Hepatocyte (in vitro differentiated cells): Measurements from ENCODE around the gene PACSIN2. TPM values are rescaled to one million over a fixed set of nuclear protein-coding genes. Genes with fewer than 3 reads are reported as not detected.

Experiments used
- DNase-seq: peaks from one replicate; pipeline ENCODE4 v3.0.0-alpha.2; 2016; ENCODE audit warnings: low spot score
- H2AFZ ChIP-seq: fragments of 200-600 bp; sonication (generic); 2 replicates; pipeline ENCODE4 v1.6.0; 2016; ENCODE audit warnings: antibody characterized with exemption, mild to moderate bottlenecking
- H3K27ac ChIP-seq: fragments of 200-600 bp; sonication (generic); 2 replicates; pipeline ENCODE4 v1.5.1; 2016; ENCODE audit warnings: mild to moderate bottlenecking
- H3K27me3 ChIP-seq: fragments of 200-600 bp; sonication (generic); 2 replicates; pipeline ENCODE4 v1.6.1; 2016
- H3K36me3 ChIP-seq: fragments of 200-600 bp; sonication (generic); replicated peaks from 2 replicates; pipeline ENCODE4 v1.5.1; 2016; ENCODE audit warnings: low read depth; ENCODE audit not compliant: insufficient read depth
- H3K4me1 ChIP-seq: fragments of 200-600 bp; sonication (generic); 2 replicates; pipeline ENCODE4 v1.5.1; 2016; ENCODE audit warnings: mild to moderate bottlenecking, moderate library complexity; ENCODE audit not compliant: insufficient read depth
- H3K4me2 ChIP-seq: fragments of 200-600 bp; sonication (generic); 2 replicates; pipeline ENCODE4 v1.6.0; 2016
- H3K4me3 ChIP-seq: fragments of 200-600 bp; sonication (generic); 2 replicates; pipeline ENCODE4 v1.5.1; 2016; ENCODE audit warnings: mild to moderate bottlenecking
- H3K79me2 ChIP-seq: fragments of 200-600 bp; sonication (generic); 2 replicates; pipeline ENCODE4 v1.6.0; 2017; ENCODE audit warnings: mild to moderate bottlenecking
- H3K9me2 ChIP-seq: fragments of 200-600 bp; sonication (generic); replicated peaks from 2 replicates; pipeline ENCODE4 v1.6.0; 2017; ENCODE audit warnings: mild to moderate bottlenecking; ENCODE audit not compliant: insufficient read depth
- H3K9me3 ChIP-seq: fragments of 200-600 bp; sonication (generic); 2 replicates; pipeline ENCODE4 v1.5.1; 2016; ENCODE audit warnings: low read depth, mild to moderate bottlenecking
- H4K20me1 ChIP-seq: fragments of 200-600 bp; sonication (generic); 2 replicates; pipeline ENCODE4 v1.6.0; 2016; ENCODE audit warnings: mild to moderate bottlenecking; ENCODE audit not compliant: insufficient read depth, poor library complexity, severe bottlenecking
- CTCF ChIP-seq: fragments of 200-600 bp; sonication (generic); IDR thresholded peaks from 2 replicates; pipeline ENCODE4 v1.5.1; 2016; ENCODE audit warnings: antibody characterized with exemption, mild to moderate bottlenecking; ENCODE audit not compliant: poor library complexity
- EZH2 ChIP-seq: fragments of 200-600 bp; sonication (generic); IDR thresholded peaks from 2 replicates; pipeline ENCODE4 v1.6.1; 2016; ENCODE audit warnings: antibody characterized with exemption, mild to moderate bottlenecking, borderline replicate concordance
- EZH2phosphoT487 ChIP-seq: fragments of 200-600 bp; sonication (generic); IDR thresholded peaks from one replicate; pipeline ENCODE4 v1.6.1; 2018; ENCODE audit warnings: antibody characterized with exemption, mild to moderate bottlenecking, low read depth, moderate library complexity; ENCODE audit not compliant: unreplicated experiment, severe bottlenecking
- WGBS: methylation state at CpG from one replicate; pipeline ENCODE4 v1.1.6; 2016; ENCODE audit warnings: low lambda C conversion rate; ENCODE audit errors: missing lambda C conversion rate; 5-methylcytosine and 5-hydroxymethylcytosine counted together
- polyA plus RNA-seq: library from polyadenylated mRNA; unstranded; fragments of >200 nt; fragmentation: Nextera tagmentation; extraction: Ambion mirVana; gene quantifications from 2 replicates; pipeline ENCODE4 v1.2.1, GENCODE V29; 2016
- total RNA-seq: library from RNA; depleted of rRNA; stranded (reverse); fragments of >200 nt; gene quantifications from 2 replicates; pipeline ENCODE4 v1.2.3, GENCODE V29; 2014

PACSIN2 gene
- total and polyA plus RNA-seq, 2 experiments from 2014 or later: 77.7 to 86.3 TPM

- Histone ChIP-seq H3K27ac (no peak overlapping the region), H3K36me3 (no peaks in the 10 kb centered on the region), H3K4me3 (no peak overlapping the region), H3K79me2 (peaks cover 50% of the 10 kb centered on the region), H3K4me1 (peaks cover 1% of the 10 kb centered on the region), H3K4me2 (no peak overlapping the region), H4K20me1 (peaks cover 8% of the 10 kb centered on the region), H3K27me3 (no peaks in the 10 kb centered on the region), H2AFZ (no peak overlapping the region), H3K9me3 (no peaks in the 10 kb centered on the region), H3K9me2 (no peaks in the 10 kb centered on the region)
- TF ChIP-seq EZH2phosphoT487 (no peak), CTCF (no peak), EZH2 (no peak)
- WGBS: 93% methylated on average over 24 of the region's 25 CpGs
- no peak for DNase-seq
Observed at GRCh38 chr22:42893371-42894150, 121.4 kb downstream of the PACSIN2 start.

- Histone ChIP-seq H4K20me1 (peaks cover 5% of the 10 kb centered on the region), H3K79me2 (peaks cover 44% of the 10 kb centered on the region), H3K4me2 (no peak overlapping the region), H2AFZ (no peak overlapping the region), H3K9me3 (no peaks in the 10 kb centered on the region), H3K4me1 (peaks cover 10% of the 10 kb centered on the region), H3K9me2 (no peaks in the 10 kb centered on the region), H3K4me3 (no peak overlapping the region), H3K27ac (no peak overlapping the region), H3K36me3 (no peaks in the 10 kb centered on the region), H3K27me3 (no peaks in the 10 kb centered on the region)
- 94% methylated on average over 10 of the region's 10 CpGs for WGBS
- no peak for DNase-seq
- no peak for TF ChIP-seq CTCF
- TF ChIP-seq EZH2: no peak
- no peak for TF ChIP-seq EZH2phosphoT487
Observed at GRCh38 chr22:42892571-42893316, 122.2 kb downstream of the PACSIN2 start.

- WGBS: 96% methylated on average over 9 of the region's 9 CpGs
- H2AFZ ChIP-seq: no peak overlapping the region
- H3K4me2 ChIP-seq: no peak overlapping the region
- H3K27me3 ChIP-seq: no peaks in the 10 kb centered on the region
- no peak overlapping the region for H3K27ac ChIP-seq
- peaks cover 5% of the 10 kb centered on the region for H4K20me1 ChIP-seq
- H3K4me1 ChIP-seq: peaks cover 13% of the 10 kb centered on the region
- no peak for TF ChIP-seq CTCF
- no peak for TF ChIP-seq EZH2
- TF ChIP-seq EZH2phosphoT487: no peak
- DNase-seq: no peak
- no peak overlapping the region for H3K4me3 ChIP-seq
- no peaks in the 10 kb centered on the region for H3K9me2 ChIP-seq
- no peaks in the 10 kb centered on the region for H3K9me3 ChIP-seq
- no peaks in the 10 kb centered on the region for H3K36me3 ChIP-seq
- peaks cover 38% of the 10 kb centered on the region for H3K79me2 ChIP-seq
Observed at GRCh38 chr22:42892156-42892555, 122.8 kb downstream of the PACSIN2 start.
